Erythroblast (primary cell): ENCODE data around the gene HSD11B1.

Source experiments
- GATA1 ChIP-seq: IDR thresholded peaks from 2 replicates; pipeline ENCODE4 v1.6.1; 2011; ENCODE audit warnings: low read depth, mild to moderate bottlenecking, control low read depth, low read length, moderate library complexity
- POLR2A ChIP-seq: IDR thresholded peaks from 2 replicates; pipeline ENCODE4 v1.6.1; 2011; ENCODE audit warnings: mild to moderate bottlenecking, low read length

DNA sequence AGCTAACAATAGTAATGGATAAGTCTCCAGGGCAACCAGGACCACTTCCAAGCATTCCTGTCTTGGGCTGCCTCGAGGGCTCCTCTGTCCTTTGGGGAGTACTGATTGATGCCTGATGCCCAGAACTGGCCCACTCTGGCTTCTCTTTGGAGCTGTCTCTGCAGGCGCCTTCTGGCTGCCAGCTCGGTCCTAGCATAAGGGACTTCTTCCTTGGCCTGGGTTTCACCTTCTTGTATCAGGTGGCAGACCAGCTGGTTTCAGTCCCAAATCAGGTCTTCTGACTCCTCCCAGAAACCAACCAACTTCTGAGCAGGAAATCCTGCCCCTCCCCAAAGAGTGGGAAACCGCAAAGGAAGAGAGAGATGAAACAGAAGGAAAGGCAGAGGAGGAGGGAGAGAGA, 18.8 kb upstream of the HSD11B1 start:
- TF ChIP-seq POLR2A (no peak), GATA1 (no peak)
